HS-27A (cell line): Measurements from ENCODE around the gene BEGAIN.

Source experiments
- DNase-seq: peaks from one replicate; pipeline ENCODE4 v3.0.0-alpha.2; 2012; ENCODE audit warnings: low read depth, missing footprints

The BEGAIN gene, protein sequence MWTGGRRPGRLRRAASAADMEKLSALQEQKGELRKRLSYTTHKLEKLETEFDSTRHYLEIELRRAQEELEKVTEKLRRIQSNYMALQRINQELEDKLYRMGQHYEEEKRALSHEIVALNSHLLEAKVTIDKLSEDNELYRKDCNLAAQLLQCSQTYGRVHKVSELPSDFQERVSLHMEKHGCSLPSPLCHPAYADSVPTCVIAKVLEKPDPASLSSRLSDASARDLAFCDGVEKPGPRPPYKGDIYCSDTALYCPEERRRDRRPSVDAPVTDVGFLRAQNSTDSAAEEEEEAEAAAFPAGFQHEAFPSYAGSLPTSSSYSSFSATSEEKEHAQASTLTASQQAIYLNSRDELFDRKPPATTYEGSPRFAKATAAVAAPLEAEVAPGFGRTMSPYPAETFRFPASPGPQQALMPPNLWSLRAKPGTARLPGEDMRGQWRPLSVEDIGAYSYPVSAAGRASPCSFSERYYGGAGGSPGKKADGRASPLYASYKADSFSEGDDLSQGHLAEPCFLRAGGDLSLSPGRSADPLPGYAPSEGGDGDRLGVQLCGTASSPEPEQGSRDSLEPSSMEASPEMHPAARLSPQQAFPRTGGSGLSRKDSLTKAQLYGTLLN

DNA sequence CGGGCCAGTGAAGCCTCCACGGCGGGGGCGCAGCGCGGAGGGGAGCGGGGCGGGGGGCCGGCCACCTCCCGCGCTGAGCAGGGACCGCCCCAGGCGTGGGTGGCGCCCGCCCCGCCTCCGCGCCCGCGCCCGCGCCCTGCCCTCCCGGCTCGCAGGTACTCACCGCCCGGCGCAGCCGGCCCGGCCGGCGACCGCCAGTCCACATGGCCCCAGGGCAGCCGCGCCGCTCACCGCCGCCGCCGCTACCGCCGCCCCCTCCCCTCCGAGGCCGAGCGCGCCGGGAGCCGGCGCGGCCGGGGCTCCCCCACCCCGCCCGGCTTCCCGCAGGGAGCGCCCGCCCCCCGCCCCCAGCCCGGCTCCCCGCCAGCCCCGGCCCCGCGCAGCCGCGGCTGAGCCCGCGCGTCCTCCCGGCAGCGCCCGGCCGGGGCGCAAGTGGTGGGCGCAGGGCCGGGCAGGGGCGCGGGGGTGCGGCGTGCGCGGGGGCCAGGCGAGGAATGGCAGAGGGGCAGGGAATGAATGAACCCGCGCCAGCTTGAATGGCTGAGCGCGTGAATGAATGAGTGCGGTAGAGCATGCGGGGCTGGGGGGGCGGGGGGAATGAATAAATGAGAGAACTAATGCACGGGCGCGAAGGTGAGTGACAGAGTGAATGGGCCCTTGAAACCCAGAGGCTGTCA is at the start of gene BEGAIN:
BEGAIN (minus strand) TSS at position 332 of the 677 bp plus-strand sequence; CDS start at position 205, 127 bp downstream.
- DNase-seq: no peak

DNA sequence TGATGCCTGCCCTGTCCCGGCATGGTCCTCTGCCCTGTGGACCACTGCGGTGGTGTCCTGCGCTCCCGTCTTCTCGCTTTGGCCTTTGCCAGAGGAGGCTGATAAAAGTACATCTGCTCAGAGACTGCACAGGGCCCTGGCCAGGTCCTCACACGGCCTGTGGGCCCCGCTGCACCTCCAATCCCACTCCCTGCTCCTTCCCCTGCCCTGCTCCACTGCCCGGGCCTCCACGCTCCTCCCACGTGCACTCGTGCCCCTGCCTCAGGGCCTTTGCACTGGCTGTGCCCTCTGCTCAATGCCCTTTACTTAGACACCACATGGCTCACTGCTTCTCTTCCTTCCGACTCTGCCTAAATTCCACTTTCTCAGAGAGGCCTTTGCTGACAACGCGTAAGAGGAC is 49.3 kb upstream of the BEGAIN start:
- no peak for DNase-seq

DNA sequence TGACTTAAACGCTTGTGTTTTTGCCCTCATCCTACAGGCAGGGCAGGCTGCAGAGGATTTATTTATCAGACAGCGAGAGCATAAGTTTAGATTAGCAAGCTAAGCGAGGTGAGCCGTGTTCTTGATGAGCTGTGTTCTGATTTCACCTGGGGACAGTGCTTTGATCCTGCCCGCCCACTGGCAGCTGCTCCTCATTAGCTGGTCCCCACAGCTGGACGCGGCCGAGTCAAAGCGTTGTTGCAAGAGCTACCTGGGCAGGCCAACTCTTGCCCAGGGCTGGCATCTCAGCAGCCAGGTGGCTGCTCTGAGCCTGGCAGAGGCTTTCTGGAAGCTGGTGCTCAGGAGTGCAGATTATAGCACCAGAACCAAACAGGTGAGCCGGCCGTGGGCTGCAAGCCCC is 46.8 kb upstream of the BEGAIN start:
- no peak for DNase-seq

DNA sequence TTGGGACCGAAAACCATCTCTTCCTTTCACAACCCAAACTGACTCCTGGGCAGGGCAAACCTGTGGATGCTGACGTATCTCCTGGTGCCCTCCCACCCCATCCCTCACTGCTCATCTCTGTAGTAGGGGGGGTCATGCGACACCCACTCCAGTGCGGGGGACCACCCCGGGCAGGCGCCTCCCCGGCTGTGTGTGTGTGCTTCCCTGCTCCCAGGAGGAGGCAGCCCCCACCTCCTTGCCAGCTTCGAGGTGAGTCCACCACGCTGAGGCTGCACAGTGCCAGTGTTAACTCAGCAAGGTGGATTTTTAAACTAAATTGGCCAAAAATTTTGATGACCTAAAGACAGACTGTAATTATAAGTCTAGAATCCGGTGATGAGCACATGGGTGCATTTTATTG is 46.2 kb upstream of the BEGAIN start:
- DNase-seq: no peak

DNA sequence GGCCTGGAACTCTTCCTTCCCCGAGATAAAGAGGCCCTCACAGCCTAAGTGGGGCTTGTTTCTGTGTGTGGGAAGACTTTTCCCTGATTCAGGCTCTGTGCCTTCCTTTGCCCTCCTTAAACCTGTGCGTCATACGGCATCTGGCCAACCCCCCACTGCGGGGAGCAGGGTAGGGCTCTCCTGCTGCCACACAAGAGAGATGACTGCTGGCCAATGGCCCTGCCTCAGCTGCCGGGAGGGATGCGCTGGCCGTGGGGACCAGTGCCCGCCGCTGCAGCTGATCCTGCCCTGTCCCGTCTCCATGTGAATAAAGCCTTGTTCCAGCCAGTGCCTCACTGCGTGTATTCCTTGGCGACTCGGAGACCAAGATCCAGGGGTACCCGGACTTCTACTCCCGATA is 42.5 kb upstream of the BEGAIN start:
- DNase-seq: no peak

DNA sequence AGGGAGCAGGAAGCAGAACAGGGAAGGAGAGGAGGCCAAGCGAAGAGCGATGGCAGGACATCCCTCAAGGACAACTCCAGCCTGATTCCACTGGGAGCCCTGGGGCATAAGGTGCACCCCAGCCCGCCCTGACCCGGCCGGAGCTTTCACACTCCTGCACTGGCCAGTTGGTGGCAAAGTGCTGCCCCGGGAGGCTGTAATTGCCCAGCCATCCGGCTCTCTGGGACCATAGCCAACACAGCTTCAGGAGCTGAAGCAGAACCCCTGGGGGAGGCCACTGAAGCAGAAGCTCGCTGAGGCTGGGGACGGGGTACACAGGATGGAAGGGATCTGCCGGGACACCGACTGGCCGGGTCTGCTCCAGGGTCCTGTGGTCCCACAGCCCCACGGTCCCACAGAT is 41.9 kb upstream of the BEGAIN start:
- DNase-seq: no peak

DNA sequence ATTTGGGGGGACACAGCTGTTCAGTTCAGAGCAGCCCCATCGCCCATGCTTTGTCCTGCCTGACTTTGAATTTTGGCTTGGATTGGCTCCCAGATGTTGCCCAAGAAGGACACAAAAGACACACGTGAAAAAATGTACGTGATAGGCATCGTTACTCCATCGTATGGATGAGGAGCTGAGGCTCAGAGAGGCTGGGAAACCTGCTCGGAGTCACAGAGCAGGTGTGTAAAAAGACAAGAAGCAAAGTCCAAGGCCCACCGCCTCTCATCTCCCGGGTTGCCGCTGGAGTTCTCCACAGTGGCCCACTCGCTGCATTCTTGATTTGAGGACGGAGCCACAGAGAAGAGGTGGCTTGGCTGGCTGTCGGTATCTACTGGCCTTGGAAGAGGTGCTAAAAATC is 41.0 kb upstream of the BEGAIN start:
- no peak for DNase-seq

DNA sequence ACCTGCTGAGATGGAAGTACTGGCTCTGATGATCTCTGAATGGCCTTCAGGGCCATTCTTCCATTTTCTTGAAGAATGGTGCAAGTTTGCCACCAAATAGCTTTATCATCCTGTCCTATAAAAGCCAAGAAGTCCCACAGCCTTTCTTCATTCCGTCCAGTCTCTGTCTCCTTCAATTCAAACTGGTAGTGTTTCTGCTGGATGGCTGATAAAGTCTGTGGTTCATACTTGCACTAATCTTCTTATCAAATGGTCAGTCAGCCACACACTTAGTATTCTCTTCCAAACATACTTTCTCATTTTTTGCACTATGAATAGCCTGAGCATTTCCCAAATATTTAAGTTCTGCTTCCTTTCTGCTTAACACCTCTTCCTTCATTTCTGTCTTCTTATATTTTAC is 39.4 kb upstream of the BEGAIN start:
- no peak for DNase-seq

DNA sequence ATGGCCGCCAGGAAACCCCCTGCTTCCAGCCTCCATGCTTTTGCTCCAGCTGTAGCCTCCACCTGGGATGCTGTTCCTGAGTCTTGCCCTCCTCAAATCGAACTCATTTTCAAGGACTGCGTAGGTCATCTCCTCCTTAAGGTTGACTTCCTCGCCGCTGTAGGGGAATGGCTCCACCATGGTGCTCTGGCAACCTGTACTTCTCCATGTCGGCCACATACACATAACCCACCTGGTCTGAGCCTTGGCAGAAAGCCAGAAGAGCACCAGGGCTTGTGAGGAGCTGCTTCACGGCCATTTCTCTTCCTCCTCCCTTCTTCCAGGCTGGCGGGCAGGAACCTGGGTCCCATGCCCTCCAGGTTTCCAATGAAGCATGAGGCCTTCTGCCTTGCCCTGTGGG is 36.7 kb upstream of the BEGAIN start:
- DNase-seq: no peak

DNA sequence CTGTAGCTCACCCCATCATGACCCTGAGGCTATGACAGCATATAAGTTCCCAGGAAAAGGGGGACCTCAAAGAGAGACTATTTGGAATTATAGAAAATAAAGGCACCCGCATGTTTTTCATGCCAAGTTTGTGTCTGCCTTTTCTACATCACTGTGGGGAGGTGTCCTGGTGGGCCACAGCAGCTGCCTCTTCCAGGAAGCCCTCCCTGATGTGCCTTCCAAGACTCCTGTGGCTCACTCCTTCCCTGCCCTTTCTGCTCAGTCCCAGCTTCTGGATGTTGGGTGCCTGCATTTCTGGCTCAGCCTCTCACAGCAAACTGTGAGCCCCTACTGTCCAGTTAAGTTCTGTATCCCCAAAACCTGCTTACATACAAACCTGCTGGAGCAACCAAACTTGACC is 36.3 kb upstream of the BEGAIN start:
- no peak for DNase-seq

DNA sequence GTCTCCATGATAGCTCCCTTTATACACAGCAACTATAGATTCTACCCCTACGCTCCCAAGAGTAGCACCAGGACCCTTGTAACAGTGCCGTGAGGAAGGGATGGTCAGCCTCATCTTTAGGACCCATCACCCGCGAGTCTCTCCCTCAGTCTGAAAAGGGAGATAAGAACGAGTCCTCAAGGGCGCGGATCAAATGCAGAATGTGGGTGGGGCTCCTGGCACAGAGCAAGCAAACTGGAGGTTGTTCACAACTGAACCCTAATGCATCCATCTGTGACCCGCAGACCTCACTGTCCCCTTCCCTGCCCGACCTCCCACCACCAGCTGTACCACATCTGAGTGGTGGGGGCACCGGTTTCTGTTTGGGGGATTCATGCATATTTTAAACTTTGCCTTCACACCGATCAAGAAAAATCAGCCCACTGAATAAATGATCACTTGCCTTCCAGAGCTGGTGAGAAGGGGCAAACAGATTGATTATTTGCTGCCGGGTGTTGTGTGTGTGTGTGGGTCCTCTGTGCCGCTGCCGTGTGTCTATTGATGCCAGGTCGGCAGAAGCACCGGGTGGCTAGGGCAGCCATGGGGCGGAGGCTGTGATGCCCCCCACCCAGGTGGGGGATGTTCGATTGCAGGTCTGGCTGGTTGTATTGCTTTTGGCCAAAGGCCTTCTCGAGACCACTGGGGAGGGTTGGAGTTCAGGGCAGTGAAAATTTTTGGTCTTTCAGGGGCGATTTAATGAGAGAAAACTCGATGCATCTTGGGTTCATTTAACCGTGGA is 35.7 kb upstream of the BEGAIN start:
- DNase-seq: no peak

DNA sequence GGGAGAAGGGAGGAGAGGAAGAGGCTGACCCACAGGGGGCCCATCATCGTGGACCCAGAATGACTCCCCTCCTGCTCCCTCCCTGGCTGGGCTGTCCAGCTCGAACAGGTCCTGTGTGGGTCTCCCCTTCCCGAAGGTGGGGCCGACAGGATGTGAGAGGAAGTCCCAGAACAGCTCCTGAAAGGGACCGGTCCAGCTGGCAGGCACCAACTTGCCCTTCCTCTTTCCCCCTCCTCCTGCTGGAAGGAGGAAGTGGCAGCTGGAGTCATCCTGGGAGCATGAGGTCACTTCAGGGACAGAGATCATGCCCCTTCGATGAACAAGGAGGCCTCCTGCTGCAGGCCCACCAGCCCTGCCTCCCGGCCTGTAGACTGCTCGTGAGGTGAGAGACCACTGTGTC is 35.0 kb upstream of the BEGAIN start:
- no peak for DNase-seq

DNA sequence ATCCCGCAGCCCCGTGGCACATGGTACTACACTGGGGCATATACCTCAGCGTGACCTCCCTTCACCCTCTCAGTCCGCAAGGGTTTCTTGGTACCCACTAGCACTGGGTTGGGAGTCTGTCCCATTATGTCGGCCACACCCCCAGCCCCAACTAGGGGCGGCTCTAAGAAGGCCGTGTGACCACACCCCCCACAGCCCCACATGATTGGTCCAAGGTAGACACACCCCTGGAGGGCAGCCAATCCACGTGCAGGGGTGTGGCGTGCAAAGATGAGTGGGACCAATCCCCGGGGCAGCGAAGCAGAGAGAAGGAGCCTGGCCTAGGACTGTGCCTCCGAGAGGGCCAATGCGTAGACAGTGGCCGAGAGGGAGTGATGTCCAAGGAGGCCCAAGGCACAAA is 34.6 kb upstream of the BEGAIN start:
- DNase-seq: no peak

DNA sequence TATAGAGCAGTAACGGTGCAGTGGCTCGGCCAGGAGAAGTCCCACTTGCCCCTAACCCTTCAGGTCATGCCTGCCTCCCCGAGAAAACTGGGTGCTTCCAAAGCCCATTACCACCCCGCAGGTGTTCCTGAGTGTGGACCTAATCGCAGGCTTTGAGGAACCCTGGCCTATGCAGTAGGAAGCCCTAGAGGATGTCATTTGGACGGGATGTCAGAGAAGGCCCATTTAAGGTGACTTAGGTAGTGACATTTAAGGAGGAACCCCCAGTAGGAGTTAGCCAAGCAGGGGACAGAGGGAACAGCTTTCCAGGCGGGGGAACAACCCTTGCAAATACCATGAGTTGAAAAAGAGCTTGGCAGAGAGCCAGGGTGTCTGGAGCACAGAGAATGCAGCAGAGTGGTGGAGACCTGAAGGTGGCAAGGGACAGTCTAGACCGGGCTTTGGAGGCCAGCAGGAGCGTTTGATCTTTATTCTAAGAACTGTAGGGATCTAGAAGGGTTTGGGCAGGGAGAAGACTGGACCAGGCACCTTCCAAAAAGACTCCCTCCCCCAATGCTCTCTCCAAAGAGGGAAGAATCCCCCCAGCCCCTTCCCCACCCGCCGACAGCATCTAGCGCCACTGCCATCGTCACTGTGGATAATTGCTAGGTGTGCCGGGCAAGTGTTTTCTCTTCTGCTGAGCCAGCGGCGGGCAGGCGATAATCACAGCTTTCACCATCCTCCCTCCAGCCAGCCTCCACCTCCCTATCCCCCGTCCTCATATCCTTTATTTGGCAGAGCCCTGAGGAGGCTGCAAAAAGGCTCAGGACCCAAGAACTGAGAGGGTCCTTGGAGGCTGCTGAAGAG is 33.3 kb upstream of the BEGAIN start:
- DNase-seq: no peak

DNA sequence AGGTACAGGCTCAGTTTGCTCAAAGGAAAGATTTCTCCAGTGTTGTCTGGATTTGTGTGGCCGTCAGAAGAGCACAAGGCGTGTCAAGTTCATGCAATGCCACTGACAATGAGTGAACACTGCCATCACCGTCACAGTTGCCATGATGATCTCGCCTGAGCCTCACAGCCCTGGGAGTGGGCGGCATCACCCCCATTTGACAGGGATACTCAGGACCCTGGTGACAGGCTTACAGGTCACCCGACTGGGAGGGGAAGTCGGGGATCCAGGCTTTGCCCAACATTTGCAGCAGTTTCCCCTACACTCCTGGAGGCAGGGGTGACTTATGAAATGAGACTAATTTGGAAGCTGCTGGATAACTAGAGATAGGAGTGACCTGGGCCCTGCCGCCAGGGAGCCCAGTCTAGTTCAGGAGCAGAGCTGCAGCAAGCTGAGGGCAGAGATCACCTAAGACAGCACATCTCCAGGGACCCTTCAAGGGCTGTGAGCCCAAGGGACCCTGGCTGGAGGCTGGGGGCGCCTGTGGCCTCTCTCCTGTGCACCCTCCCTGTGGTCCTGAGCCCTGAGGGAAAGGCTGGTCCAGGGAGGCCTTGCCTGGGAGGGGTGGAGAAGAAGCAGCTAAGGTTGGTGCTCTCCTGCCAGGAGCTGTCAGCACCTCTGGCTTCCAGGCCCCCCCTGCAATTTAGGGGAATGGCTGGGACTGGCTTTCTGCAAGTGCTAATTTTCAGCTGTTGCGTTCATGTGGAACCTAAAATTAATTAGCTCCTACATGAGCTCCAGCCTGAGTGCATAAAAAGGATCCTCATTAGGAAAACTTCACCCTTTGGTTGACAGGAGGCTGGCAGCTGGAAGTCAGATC is 32.4 kb upstream of the BEGAIN start:
- no peak for DNase-seq

DNA sequence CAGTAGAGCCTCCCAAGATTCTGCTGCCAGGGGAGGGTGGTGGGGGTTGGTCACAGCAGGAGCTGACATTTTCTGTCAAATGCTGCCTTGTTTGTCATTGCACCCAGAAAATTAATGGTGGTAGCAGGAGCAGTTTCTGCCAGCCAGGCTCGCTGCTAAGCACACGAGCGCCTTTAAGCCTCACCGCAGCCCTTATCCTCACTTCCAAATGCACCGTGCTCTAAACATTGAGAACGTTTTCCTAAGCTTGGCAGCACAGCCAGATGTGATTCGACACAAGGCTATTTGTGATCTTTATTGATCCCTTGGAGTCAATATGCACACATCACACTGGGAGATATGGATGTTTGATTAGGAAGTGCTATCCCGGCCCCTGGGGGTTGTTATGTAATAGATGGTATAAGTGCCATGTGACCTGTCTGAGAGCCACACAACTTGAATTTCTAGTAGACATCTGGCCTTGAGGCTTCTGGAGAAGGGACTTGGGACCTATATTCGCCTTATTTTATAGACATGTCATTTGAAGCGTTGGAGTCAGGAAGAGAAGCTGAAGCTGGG is 31.6 kb upstream of the BEGAIN start:
- DNase-seq: no peak

DNA sequence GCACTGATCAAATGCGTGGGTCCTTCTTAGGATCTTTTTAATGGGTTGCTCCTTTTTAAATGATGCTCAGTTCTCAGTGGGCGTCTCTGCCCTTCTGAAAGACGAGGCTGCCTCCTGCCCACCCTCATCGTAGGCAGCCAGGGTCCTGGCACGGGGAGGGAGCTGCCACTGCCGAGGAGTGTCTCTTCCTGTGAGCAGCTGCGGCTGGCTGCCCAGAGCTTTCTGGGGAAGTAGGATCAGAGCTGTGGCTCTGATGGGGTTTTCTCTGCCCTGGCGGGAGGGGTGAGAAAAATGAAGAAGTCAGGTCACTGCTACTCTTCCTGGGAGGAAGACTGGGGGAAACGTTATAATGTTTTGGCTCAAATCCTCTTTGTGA is 31.1 kb upstream of the BEGAIN start:
- DNase-seq: no peak

DNA sequence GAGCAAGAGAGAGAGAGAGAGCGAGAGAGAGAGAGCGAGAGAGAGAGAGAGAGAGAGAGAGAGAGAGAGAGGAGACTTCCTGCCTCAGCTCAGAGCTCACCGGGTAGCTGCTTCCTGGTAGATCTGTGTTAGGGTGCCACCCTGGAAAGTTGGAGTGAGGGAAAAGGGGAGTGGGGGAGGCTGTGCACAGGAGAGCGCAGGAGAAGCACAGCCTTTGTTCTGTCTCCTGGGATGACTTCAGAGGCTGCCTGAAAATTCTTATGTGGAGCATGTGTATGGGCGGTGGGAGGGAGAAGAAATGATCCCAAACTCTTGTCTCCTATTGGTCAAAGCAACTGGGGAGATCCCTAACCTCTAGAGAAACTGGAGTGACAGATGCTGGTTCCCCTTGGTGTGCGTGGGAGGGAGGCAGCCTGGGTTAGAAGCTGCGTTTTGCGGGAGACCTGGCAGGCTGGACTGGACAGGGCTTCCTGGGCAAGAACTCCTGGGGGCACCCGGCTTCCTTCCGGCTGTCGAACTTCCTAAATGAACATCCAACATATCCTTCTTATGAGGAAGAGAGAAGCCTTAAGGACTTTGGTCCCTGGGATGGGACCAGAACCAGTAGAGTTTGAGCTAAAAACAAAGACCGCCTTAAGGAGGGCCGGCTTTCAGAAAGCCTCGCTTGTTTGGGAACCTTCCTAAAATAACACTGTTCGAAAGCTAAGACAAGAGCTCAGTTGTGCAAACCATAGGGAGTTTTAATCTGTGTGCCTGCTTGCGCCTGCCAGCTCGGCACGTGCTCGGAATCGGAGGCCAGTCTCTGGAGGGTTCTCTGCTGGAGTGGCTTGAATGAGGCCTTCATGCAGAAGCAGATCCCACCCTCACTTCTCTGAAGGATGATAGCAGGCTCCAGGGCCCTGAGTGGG is 30.4 kb upstream of the BEGAIN start:
- no peak for DNase-seq

DNA sequence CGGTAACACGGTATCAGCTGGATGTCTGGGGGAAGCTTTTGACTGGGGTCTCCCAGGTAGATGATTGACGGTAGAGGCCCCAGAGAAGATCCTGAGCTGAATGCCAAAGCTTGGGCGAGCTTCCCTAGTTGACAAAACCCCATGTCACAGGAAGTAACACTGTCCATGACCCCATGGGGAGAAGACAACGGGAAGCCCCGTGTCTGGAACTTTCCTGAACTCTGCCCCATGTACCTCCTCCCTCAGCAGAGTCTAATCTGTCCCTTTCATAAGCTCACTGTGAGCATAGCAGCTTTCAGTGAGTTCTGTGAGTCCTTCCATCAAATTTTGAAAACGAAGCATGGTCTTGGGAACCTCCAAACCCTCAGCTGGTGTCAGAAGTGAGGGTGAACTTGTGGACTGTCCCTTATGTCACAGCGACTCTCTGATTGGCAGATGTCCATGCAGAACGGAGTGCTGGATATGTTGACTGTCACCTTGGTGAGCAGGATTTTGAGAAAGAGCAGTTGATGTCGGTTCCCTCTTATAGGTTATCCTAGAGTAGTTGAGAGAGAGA is 29.7 kb upstream of the BEGAIN start:
- DNase-seq: no peak
